CD4-positive, alpha-beta memory T cell (primary cell): Measurements from ENCODE around the gene OPCML. TPM values are rescaled to one million over a fixed set of nuclear protein-coding genes. Genes with fewer than 3 reads are reported as not detected.

Source experiments
- CTCF ChIA-PET: fragments of 350-600 bp; sonication (Branson Sonifier 250); formaldehyde crosslinking; loops from one replicate; lab custom pipeline; 2021; ENCODE audit warnings: inconsistent platforms; ENCODE audit not compliant: partially characterized antibody; lab: Charles Lee
- POLR2A ChIA-PET: fragments of 350-600 bp; sonication (Branson Sonifier 250); formaldehyde crosslinking; loops from one replicate; lab custom pipeline; 2021; ENCODE audit not compliant: partially characterized antibody; lab: Charles Lee
- DNase-seq, 5 donors: peaks; one replicate each; pipeline versions ENCODE4 v3.0.0 to v3.0.0-alpha.2; 2020 to 2022; ENCODE audit warnings: mixed read lengths in 1 of 5
- H3K27ac ChIP-seq: one replicate; pipeline ENCODE4 v1.7.0; 2013; ENCODE audit warnings: low read depth, low read length
- H3K27me3 ChIP-seq: 2 replicates; pipeline ENCODE4 v1.7.0; 2013; ENCODE audit warnings: mild to moderate bottlenecking, low read length, moderate library complexity; ENCODE audit not compliant: insufficient read depth
- H3K36me3 ChIP-seq: 2 replicates; pipeline ENCODE4 v1.7.0; 2013; ENCODE audit warnings: mild to moderate bottlenecking, low read length, moderate library complexity; ENCODE audit not compliant: insufficient read depth
- H3K4me1 ChIP-seq: 2 replicates; pipeline ENCODE4 v1.7.0; 2013; ENCODE audit warnings: mild to moderate bottlenecking, low read length, moderate library complexity; ENCODE audit not compliant: insufficient read depth
- H3K4me3 ChIP-seq, 2 donors: one replicate each; pipeline ENCODE4 v1.7.0; 2013; ENCODE audit warnings: low read length in 2 of 2, mild to moderate bottlenecking in 1 of 2
- H3K9me3 ChIP-seq, 2 donors: one replicate each; pipeline ENCODE4 v1.7.0; 2013; ENCODE audit warnings: low read length in 2 of 2, control low read depth in 1 of 2; ENCODE audit not compliant: control insufficient read depth in 1 of 2
- H3K27ac Mint-ChIP-seq, 7 donors: one replicate each; pipeline ENCODE4 v1.8.0; 2020 to 2021; ENCODE audit warnings: mixed read lengths in 7 of 7, mild to moderate bottlenecking in 6 of 7, inconsistent platforms in 3 of 7, moderate library complexity in 3 of 7
- H3K27me3 Mint-ChIP-seq, 2 donors: one replicate each; pipeline ENCODE4 v1.8.0; 2020 to 2021; ENCODE audit warnings: mixed read lengths in 2 of 2
- H3K36me3 Mint-ChIP-seq, 2 donors: one replicate each; pipeline ENCODE4 v1.8.0; 2020 to 2021; ENCODE audit warnings: mixed read lengths in 2 of 2, inconsistent platforms in 1 of 2, mild to moderate bottlenecking in 1 of 2
- H3K4me1 Mint-ChIP-seq, 4 donors: one replicate each; pipeline ENCODE4 v1.8.0; 2020 to 2021; ENCODE audit warnings: mixed read lengths in 4 of 4, mild to moderate bottlenecking in 1 of 4
- H3K4me3 Mint-ChIP-seq, 8 donors: one replicate each; pipeline ENCODE4 v1.8.0; 2020 to 2021; ENCODE audit warnings: mixed read lengths in 8 of 8, mild to moderate bottlenecking in 7 of 8, moderate library complexity in 6 of 8, inconsistent platforms in 3 of 8
- H3K9me3 Mint-ChIP-seq, 8 donors: one replicate each; pipeline ENCODE4 v1.8.0; 2020 to 2021; ENCODE audit warnings: mixed read lengths in 8 of 8, mild to moderate bottlenecking in 5 of 8, inconsistent platforms in 3 of 8, moderate library complexity in 1 of 8
- intact Hi-C: fragments of 100-400 bp; cut with micrococcal nuclease; formaldehyde crosslinking; loops from one replicate; pipeline ENCODE4 v1.15.1; 2023
- polyA plus RNA-seq, 2 donors: library from polyadenylated mRNA; unstranded; fragments of 300-500 nt; fragmentation: Illumina TruSeq; gene quantifications; one replicate each; pipeline ENCODE4 v1.2.3, GENCODE V29; 2021
- total RNA-seq, 2 experiments: library from RNA; stranded (reverse); gene quantifications; one replicate each; pipeline ENCODE4 v1.2.3, GENCODE V29; 2021

The OPCML gene
- total and polyA plus RNA-seq, 4 experiments from 2014 or later = not detected

GRCh38 chr11:132539590-132540368 is 992.5 kb downstream of the OPCML start:
- Histone ChIP-seq H3K4me3 (no peak overlapping the region), H3K4me1 (no peaks in the 10 kb centered on the region), H3K27ac (no peak overlapping the region), H3K9me3 (no peaks in the 10 kb centered on the region), H3K27me3 (no peaks in the 10 kb centered on the region), H3K36me3 (no peaks in the 10 kb centered on the region)
- Mint-ChIP-seq H3K27ac (no peak overlapping the region), H3K4me3 (no peak overlapping the region), H3K36me3 (no peaks in the 10 kb centered on the region), H3K9me3 (no peaks in the 10 kb centered on the region), H3K27me3 (peaks cover 0 to 2% of the 10 kb centered on the region in 2 donors), H3K4me1 (peaks cover 0 to 1% (median 0%) of the 10 kb centered on the region in 4 donors)
- intact Hi-C loops = no loop called here
- no peak for DNase-seq
- ChIA-PET POLR2A (no interaction called here), CTCF (no interaction called here)

GRCh38 chr11:132538642-132539041 is 993.7 kb downstream of the OPCML start:
- no peak overlapping the region for H3K4me3 ChIP-seq
- Mint-ChIP-seq H3K27me3 (peaks cover 0 to 2% of the 10 kb centered on the region in 2 donors), H3K4me1 (peaks cover 0 to 1% (median 0%) of the 10 kb centered on the region in 4 donors), H3K36me3 (no peaks in the 10 kb centered on the region), H3K9me3 (peaks cover 0 to 2% (median 0%) of the 10 kb centered on the region in 8 donors), H3K4me3 (no peak overlapping the region), H3K27ac (no peak overlapping the region)
- POLR2A ChIA-PET = no interaction called here
- intact Hi-C loops = no loop called here
- H3K36me3 ChIP-seq = no peaks in the 10 kb centered on the region
- no peak for DNase-seq
- CTCF ChIA-PET = no interaction called here
- no peak overlapping the region for H3K27ac ChIP-seq
- H3K27me3 ChIP-seq = no peaks in the 10 kb centered on the region
- H3K4me1 ChIP-seq = no peaks in the 10 kb centered on the region
- no peaks in the 10 kb centered on the region for H3K9me3 ChIP-seq

- Mint-ChIP-seq H3K36me3 (no peaks in the 10 kb centered on the region), H3K4me1 (no peaks in the 10 kb centered on the region), H3K27ac (no peak overlapping the region), H3K27me3 (peaks cover 0 to 1% of the 10 kb centered on the region in 2 donors), H3K4me3 (no peak overlapping the region), H3K9me3 (peaks cover 0 to 4% (median 0%) of the 10 kb centered on the region in 8 donors)
- H3K4me1 ChIP-seq = no peaks in the 10 kb centered on the region
- H3K27ac ChIP-seq = no peak overlapping the region
- no peak for DNase-seq
- no peaks in the 10 kb centered on the region for H3K36me3 ChIP-seq
- H3K9me3 ChIP-seq = no peaks in the 10 kb centered on the region
- intact Hi-C loops = no loop called here
- ChIA-PET CTCF (interaction anchor here (0.9 kb wide), 1 partner anchor 9 kb away, joined by 3 read pairs; no protein-coding TSS in a partner anchor), POLR2A (no interaction called here)
- H3K4me3 ChIP-seq = no peak overlapping the region
- H3K27me3 ChIP-seq = no peaks in the 10 kb centered on the region
Observed at GRCh38 chr11:132535830-132536229, 996.5 kb downstream of the OPCML start.

GRCh38 chr11:132531921-132532320 is 1000.4 kb downstream of the OPCML start:
- Mint-ChIP-seq H3K27me3 (peaks cover 0 to 1% of the 10 kb centered on the region in 2 donors), H3K4me1 (no peaks in the 10 kb centered on the region), H3K27ac (no peak overlapping the region), H3K9me3 (peaks cover 0 to 4% (median 0%) of the 10 kb centered on the region in 8 donors), H3K36me3 (no peaks in the 10 kb centered on the region), H3K4me3 (no peak overlapping the region)
- CTCF ChIA-PET = no interaction called here
- Histone ChIP-seq H3K9me3 (no peaks in the 10 kb centered on the region), H3K4me3 (no peak overlapping the region), H3K36me3 (no peaks in the 10 kb centered on the region), H3K27me3 (no peaks in the 10 kb centered on the region), H3K27ac (no peak overlapping the region), H3K4me1 (no peaks in the 10 kb centered on the region)
- DNase-seq = no peak
- POLR2A ChIA-PET = no interaction called here
- intact Hi-C loops = no loop called here

- peaks cover 0 to 3% (median 0%) of the 10 kb centered on the region in 8 donors for H3K9me3 Mint-ChIP-seq
- H3K27me3 Mint-ChIP-seq = peaks cover 0 to 1% of the 10 kb centered on the region in 2 donors
- POLR2A ChIA-PET = no interaction called here
- H3K4me1 Mint-ChIP-seq = no peaks in the 10 kb centered on the region
- Histone ChIP-seq H3K4me3 (no peak overlapping the region), H3K9me3 (no peaks in the 10 kb centered on the region), H3K27ac (no peak overlapping the region), H3K4me1 (no peaks in the 10 kb centered on the region), H3K27me3 (no peaks in the 10 kb centered on the region), H3K36me3 (no peaks in the 10 kb centered on the region)
- DNase-seq = no peak
- H3K27ac Mint-ChIP-seq = no peak overlapping the region
- H3K4me3 Mint-ChIP-seq = no peak overlapping the region
- CTCF ChIA-PET = no interaction called here
- intact Hi-C loops = no loop called here
- H3K36me3 Mint-ChIP-seq = no peaks in the 10 kb centered on the region
Observed at GRCh38 chr11:132528181-132528580, 1004.1 kb downstream of the OPCML start.

GRCh38 chr11:132523929-132524328 is 1008.4 kb downstream of the OPCML start:
- H3K27me3 ChIP-seq = no peaks in the 10 kb centered on the region
- Mint-ChIP-seq H3K4me3 (no peak overlapping the region), H3K36me3 (no peaks in the 10 kb centered on the region), H3K27me3 (no peaks in the 10 kb centered on the region), H3K27ac (no peak overlapping the region), H3K9me3 (peaks cover 0 to 6% (median 0%) of the 10 kb centered on the region in 8 donors), H3K4me1 (no peaks in the 10 kb centered on the region)
- no peaks in the 10 kb centered on the region for H3K9me3 ChIP-seq
- intact Hi-C loops = no loop called here
- H3K4me3 ChIP-seq = no peak overlapping the region
- DNase-seq = no peak
- ChIA-PET POLR2A (no interaction called here), CTCF (no interaction called here)
- H3K4me1 ChIP-seq = no peaks in the 10 kb centered on the region
- no peak overlapping the region for H3K27ac ChIP-seq
- no peaks in the 10 kb centered on the region for H3K36me3 ChIP-seq

- Mint-ChIP-seq H3K4me3 (no peak overlapping the region), H3K36me3 (no peaks in the 10 kb centered on the region), H3K4me1 (no peaks in the 10 kb centered on the region), H3K27ac (no peak overlapping the region), H3K9me3 (peaks cover 0 to 5% (median 0%) of the 10 kb centered on the region in 8 donors), H3K27me3 (no peaks in the 10 kb centered on the region)
- CTCF ChIA-PET = no interaction called here
- POLR2A ChIA-PET = no interaction called here
- H3K27me3 ChIP-seq = no peaks in the 10 kb centered on the region
- intact Hi-C loops = no loop called here
- no peaks in the 10 kb centered on the region for H3K4me1 ChIP-seq
- no peaks in the 10 kb centered on the region for H3K36me3 ChIP-seq
- no peak for DNase-seq
- H3K27ac ChIP-seq = no peak overlapping the region
- no peak overlapping the region for H3K4me3 ChIP-seq
- no peaks in the 10 kb centered on the region for H3K9me3 ChIP-seq
Observed at GRCh38 chr11:132520199-132520598, 1012.1 kb downstream of the OPCML start.
